Epithelial cell of proximal tubule (primary cell): Measurements from ENCODE around the gene ROCK2. TPM values are rescaled to one million over a fixed set of nuclear protein-coding genes. Genes with fewer than 3 reads are reported as not detected.

Experiments used
- DNase-seq: peaks from one replicate; pipeline ENCODE4 v3.0.0-alpha.2; 2011; ENCODE audit warnings: low read depth
- H3K4me3 ChIP-seq: 2 replicates; pipeline ENCODE4 v1.5.1; 2011; ENCODE audit warnings: low read depth, mild to moderate bottlenecking, low read length
- CTCF ChIP-seq: conservative IDR thresholded peaks from 2 replicates; pipeline ENCODE4 v1.5.1; 2012; ENCODE audit warnings: low read depth, mild to moderate bottlenecking, low read length
- total RNA-seq: library from RNA; depleted of rRNA; stranded (reverse); fragments of >200 nt; gene quantifications from 2 replicates; pipeline ENCODE4 v1.2.3, GENCODE V29; 2015

Gene ROCK2
- total RNA-seq, 1 donor from 2014 or later, result 22.2 TPM

GRCh38 chr2:11228692-11229091, 115.7 kb downstream of the ROCK2 start:
- DNase-seq, result no peak
- no peak for TF ChIP-seq CTCF
- no peak overlapping the region for H3K4me3 ChIP-seq

- no peak for TF ChIP-seq CTCF
- no peak overlapping the region for H3K4me3 ChIP-seq
- DNase-seq, result no peak
These were observed 116.8 kb downstream of the ROCK2 start for GRCh38 chr2:11227595-11227994.

GRCh38 chr2:11224887-11225286, 119.5 kb downstream of the ROCK2 start:
- no peak for TF ChIP-seq CTCF
- DNase-seq, result no peak

GRCh38 chr2:11222845-11223244, 121.6 kb downstream of the ROCK2 start:
- no peak overlapping the region for H3K4me3 ChIP-seq
- DNase-seq, result no peak
- no peak for TF ChIP-seq CTCF

More at GRCh38 chr2:11224887-11225286, 119.5 kb downstream of the ROCK2 start:
- H3K4me3 ChIP-seq, result no peak overlapping the region

- TF ChIP-seq CTCF, result no peak
- H3K4me3 ChIP-seq, result no peak overlapping the region
- no peak for DNase-seq
These were observed 124.0 kb downstream of the ROCK2 start for GRCh38 chr2:11220445-11220844.

GRCh38 chr2:11215407-11215806, 129.0 kb downstream of the ROCK2 start:
- no peak overlapping the region for H3K4me3 ChIP-seq
- TF ChIP-seq CTCF, result no peak
- DNase-seq, result no peak

GRCh38 chr2:11214770-11215169, 129.7 kb downstream of the ROCK2 start:
- H3K4me3 ChIP-seq, result no peak overlapping the region
- TF ChIP-seq CTCF, result no peak
- no peak for DNase-seq
